HG03045 (cell line): Measurements from ENCODE around the gene C11orf52.

Experiments used
- ATAC-seq: cut with Tn5 transposase; IDR thresholded peaks from one replicate; pipeline ENCODE4 v1.9.1; 2021; ENCODE audit warnings: mild to moderate bottlenecking, moderate library complexity; ENCODE audit not compliant: unreplicated experiment

C11orf52 gene

GRCh38 chr11:111969344-111969743 lies 50.6 kb downstream of the C11orf52 start:
- ATAC-seq = no peak

GRCh38 chr11:111974446-111974845 lies 55.7 kb downstream of the C11orf52 start:
- no peak for ATAC-seq

DNA sequence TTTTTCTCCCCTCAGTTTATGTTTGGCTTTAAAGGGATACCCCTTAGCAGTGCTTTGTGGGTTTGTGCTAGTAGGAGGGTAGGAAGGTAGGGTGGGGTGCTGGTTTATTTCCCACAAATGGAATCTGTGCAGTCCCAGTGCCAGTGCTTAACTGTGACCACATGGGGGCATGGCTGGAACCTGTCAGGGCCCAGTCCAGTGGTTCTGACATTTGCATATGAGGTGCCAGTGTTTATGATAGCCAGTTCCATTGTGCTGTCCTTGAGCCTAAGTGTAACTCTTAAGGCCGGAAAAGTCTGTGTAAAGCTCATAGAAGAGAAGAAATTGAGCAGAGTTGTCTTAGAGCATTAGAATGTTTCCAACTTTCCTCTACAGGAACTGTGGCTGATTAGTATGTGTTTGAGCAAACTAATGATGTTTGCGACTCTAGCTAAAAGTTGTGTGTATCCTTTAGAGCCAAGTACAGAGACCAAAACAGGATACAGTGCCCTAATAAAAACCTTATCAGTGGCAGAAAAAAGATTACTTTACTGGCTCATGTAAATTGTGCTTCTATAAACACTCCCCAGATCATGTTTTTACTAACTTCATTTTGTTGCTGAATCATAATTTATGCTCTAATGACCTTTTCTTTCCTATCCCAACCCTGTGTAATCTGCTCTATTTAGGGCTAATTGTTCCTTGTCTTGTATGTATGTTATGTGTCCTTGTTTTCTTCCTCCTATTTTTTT lies 56.5 kb downstream of the C11orf52 start:
- ATAC-seq = no peak

DNA sequence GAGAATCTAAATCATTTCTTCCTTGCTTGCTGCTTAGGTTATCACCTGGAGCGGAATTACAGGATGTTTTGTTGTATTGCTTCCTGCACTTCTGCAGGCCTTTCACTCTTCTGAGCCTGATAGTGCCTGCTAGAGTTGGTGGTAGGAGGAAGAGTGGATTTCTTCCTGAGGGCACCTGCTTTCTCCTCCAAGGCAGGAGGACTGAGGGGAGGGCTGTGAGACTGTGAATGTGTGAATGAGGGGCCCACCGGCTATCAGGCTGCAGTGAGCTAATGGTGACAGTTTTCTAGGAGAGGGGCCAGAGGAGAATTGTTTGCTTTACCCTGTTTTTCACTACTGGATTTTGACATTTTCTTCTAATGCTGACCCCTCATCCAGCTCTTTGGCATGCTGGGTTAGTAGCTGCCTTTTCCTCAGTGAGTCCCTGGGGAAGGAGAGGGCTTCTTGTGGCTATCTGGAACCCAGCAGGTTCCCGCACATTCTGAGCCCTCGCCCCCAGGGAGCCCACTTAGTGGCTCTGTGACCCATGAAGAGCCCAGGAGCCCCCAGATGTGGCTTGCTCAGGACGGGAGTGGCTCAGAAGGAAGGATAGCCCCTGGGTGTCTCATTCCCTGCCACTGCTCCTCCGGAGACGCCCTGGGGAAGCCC lies 57.5 kb downstream of the C11orf52 start:
- no peak for ATAC-seq
